ENCODE data around the gene NBPF1. TPM values are rescaled to one million over a fixed set of nuclear protein-coding genes. Genes with fewer than 3 reads are reported as not detected.
A peak's percentile ranks its signal among the peaks of the same experiment; 100 is the strongest.
"Not testable (repeated sequence)": the region's sequence is repeated elsewhere in the genome, so short reads cannot be mapped to it uniquely, and the experiment has no call there.

Gene NBPF1
- total and polyA plus RNA-seq, 9 of the 15 experiments (the other 6 are each of a cell fraction or from before 2014, with no cell fraction given), result 5.2 to 42.6 (median 24.1) TPM

- TF ChIP-seq ZBTB11 (CRISPR knock-in tag; IDR thresholded peaks at IDR 0.05) (peak in 1 of 3 experiments; percentile 72; a peak in 2 of 6 replicates), SMAD3 (CRISPR knock-in tag; conservative IDR thresholded peaks at IDR 0.05) (peak; percentile 86; the same call in 1 of the 2 replicates), ZNF644 (tag; IDR thresholded peaks at IDR 0.05; ENCODE audit: low read depth) (peak; percentile 80; the same call in 1 of the 2 replicates), ZBTB1 (CRISPR knock-in tag; IDR thresholded peaks at IDR 0.05; ENCODE audit: borderline replicate concordance, low read depth) (peak; percentile 78; the same call in 1 of the 2 replicates), PHF21A (IDR thresholded peaks at IDR 0.05; ENCODE audit: borderline replicate concordance, low read depth) (peak; percentile 83; the same call in 1 of the 2 replicates), MAX (CRISPR knock-in tag; IDR thresholded peaks at IDR 0.05) (peak; percentile 96), ZNF12 (CRISPR knock-in tag; IDR thresholded peaks at IDR 0.05) (peak; percentile 86; the same call in 1 of the 2 replicates), NRF1 (conservative IDR thresholded peaks at IDR 0.05 in 1 of 2, IDR thresholded peaks at IDR 0.05 in 1 of 2) (peak; percentile 99), NEUROD1 (IDR thresholded peaks at IDR 0.05; ENCODE audit: borderline replicate concordance, low read depth, low read length, partially characterized antibody) (peak; percentile 96), TOE1 (IDR thresholded peaks at IDR 0.05; ENCODE audit: borderline replicate concordance) (peak; percentile 94), TOE1 (CRISPR knock-in tag; IDR thresholded peaks at IDR 0.05; ENCODE audit: borderline replicate concordance, low read depth) (peak; percentile 99), TFAP4 (CRISPR knock-in tag; IDR thresholded peaks at IDR 0.05; ENCODE audit: borderline replicate concordance) (peak; percentile 98), BRD4 (IDR thresholded peaks at IDR 0.05) (peak; percentile 99), SIRT6 (IDR thresholded peaks at IDR 0.05; ENCODE audit: low read depth, low read length) (peak; percentile 25), SUPT5H (IDR thresholded peaks at IDR 0.05) (peak; percentile 79), PHF8 (IDR thresholded peaks at IDR 0.05; ENCODE audit: borderline replicate concordance, low read length) (peak; percentile 89), ZNF436 (CRISPR knock-in tag; IDR thresholded peaks at IDR 0.05) (peak; percentile 57; the same call in 1 of the 2 replicates), ZNF740 (CRISPR knock-in tag; IDR thresholded peaks at IDR 0.05) (peak; percentile 69), EGR1 (conservative IDR thresholded peaks at IDR 0.05) (peak; percentile 87), EP300 (IDR thresholded peaks at IDR 0.05; ENCODE audit: low read length) (peak; percentile 76)
- TF ChIP-seq ZNF740 (tag; IDR thresholded peaks at IDR 0.05), result not testable (repeated sequence)
These were observed 31.3 kb upstream of the NBPF1 start (continued) for GRCh38 chr1:16644482-16645270.
